HepG2 (cell line): ENCODE results near the gene SEMA4C. TPM values are rescaled to one million over a fixed set of nuclear protein-coding genes. Genes with fewer than 3 reads are reported as not detected.

Experiments
- ASH2L ChIP-seq: fragments of 300-600, 200-600 bp; sonication (generic); IDR thresholded peaks from 2 replicates; pipeline ENCODE4 v1.7.0; 2017; ENCODE audit warnings: low read depth, mild to moderate bottlenecking, moderate library complexity, mixed read lengths, low read length; ENCODE audit not compliant: insufficient read length
- GPN1 ChIP-seq: sonication (generic); formaldehyde crosslinking; IDR thresholded peaks from 2 replicates; pipeline ENCODE4 v1.5.1; 2020; ENCODE audit warnings: missing genetic modification reagents, borderline replicate concordance
- HNF4A ChIP-seq: sonication (generic); formaldehyde crosslinking; IDR thresholded peaks from 2 replicates; pipeline ENCODE4 v1.4.0; 2020; ENCODE audit warnings: missing genetic modification reagents
- KDM2A ChIP-seq: sonication (generic); formaldehyde crosslinking; IDR thresholded peaks from 2 replicates; pipeline ENCODE4 v1.4.0; 2020; ENCODE audit warnings: low read depth, missing genetic modification reagents, borderline replicate concordance
- MEIS2 ChIP-seq: sonication (generic); formaldehyde crosslinking; IDR thresholded peaks from 2 replicates; pipeline ENCODE4 v1.9.0; 2021; ENCODE audit warnings: mild to moderate bottlenecking, missing genetic modification reagents
- MLX ChIP-seq: IDR thresholded peaks from 2 replicates; pipeline ENCODE4 v1.6.1; 2016
- PAF1 ChIP-seq: IDR thresholded peaks from 2 replicates; pipeline ENCODE4 v1.6.1; 2016; ENCODE audit warnings: missing genetic modification reagents, missing compliant biosample characterization
- PATZ1 ChIP-seq: sonication (generic); formaldehyde crosslinking; IDR thresholded peaks from 2 replicates; pipeline ENCODE4 v1.4.0; 2020; ENCODE audit warnings: missing genetic modification reagents
- RAD21 ChIP-seq: fragments of 450-650 bp; formaldehyde crosslinking; IDR thresholded peaks from 2 replicates; pipeline ENCODE4 v1.5.0; 2020; ENCODE audit warnings: mild to moderate bottlenecking
- RERE ChIP-seq: IDR thresholded peaks from 2 replicates; pipeline ENCODE4 v1.6.1; 2016; ENCODE audit warnings: low read depth, missing genetic modification reagents, missing compliant biosample characterization
- RFX1 ChIP-seq: fragments of 450-650 bp; IDR thresholded peaks from 2 replicates; pipeline ENCODE4 v1.6.1; 2017
- SRSF1 ChIP-seq: fragments of 200-400 bp; formaldehyde crosslinking; optimal IDR thresholded peaks from 2 replicates; pipeline ENCODE3; 2017; ENCODE audit warnings: mild to moderate bottlenecking, low read depth, low read length, moderate library complexity
- ZNF276 ChIP-seq: sonication (generic); formaldehyde crosslinking; IDR thresholded peaks from 2 replicates; pipeline ENCODE4 v1.4.0; 2020; ENCODE audit warnings: mild to moderate bottlenecking, low read depth, missing genetic modification reagents
- ZNF567 ChIP-seq: sonication (generic); formaldehyde crosslinking; IDR thresholded peaks from 2 replicates; pipeline ENCODE4 v1.8.1; 2023; ENCODE audit warnings: mild to moderate bottlenecking, missing genetic modification reagents, borderline replicate concordance
- ZNF704 ChIP-seq: sonication (generic); formaldehyde crosslinking; IDR thresholded peaks from 2 replicates; pipeline ENCODE4 v1.8.1; 2023; ENCODE audit warnings: mild to moderate bottlenecking, inconsistent platforms, moderate library complexity, missing genetic modification reagents, borderline replicate concordance
- ZNF724P ChIP-seq: sonication (generic); formaldehyde crosslinking; IDR thresholded peaks from 2 replicates; pipeline ENCODE4 v1.8.0; 2022; ENCODE audit warnings: missing genetic modification reagents, borderline replicate concordance
- ZNF768 ChIP-seq: sonication (generic); formaldehyde crosslinking; IDR thresholded peaks from 2 replicates; pipeline ENCODE4 v1.4.0; 2020; ENCODE audit warnings: missing genetic modification reagents
- ZNF891 ChIP-seq: sonication (generic); formaldehyde crosslinking; IDR thresholded peaks from 2 replicates; pipeline ENCODE4 v1.5.0; 2020; ENCODE audit warnings: mild to moderate bottlenecking, missing genetic modification reagents
- polyA plus RNA-seq, 8 experiments: library from polyadenylated mRNA; depleted of rRNA in 3 of 8; stranded (reverse) in 7 of 8; unstranded in 1 of 8; fragments of >200 nt; fragmentation: Illumina TruSeq in 4 of 8; extraction: Trizol in 4 of 8; gene quantifications; 2 replicates each; pipeline versions ENCODE4 v1.2.1 to v1.2.3, GENCODE V29; 2011 to 2016; ENCODE audit warnings: low read depth in 4 of 8, missing spikeins in 1 of 8, mixed read lengths in 1 of 8; ENCODE audit not compliant: insufficient read depth in 1 of 8
- total RNA-seq, 5 experiments: library from RNA; depleted of rRNA; stranded (reverse); fragments of >200 nt; fragmentation: Illumina TruSeq; extraction: Trizol; gene quantifications; 2 replicates each; pipeline ENCODE4 v1.2.3, GENCODE V29; 2016; ENCODE audit warnings: low read depth in 1 of 5

SEMA4C gene
- total and polyA plus RNA-seq, 2 of the 13 experiments (the other 11 are each of a cell fraction or from before 2014, with no cell fraction given), result 25.9 to 46.6 TPM

- TF ChIP-seq ZNF768 (CRISPR knock-in tag), result peak; percentile 58
- peak; percentile 89 for TF ChIP-seq KDM2A (CRISPR knock-in tag)
- peak; percentile 99 for TF ChIP-seq PATZ1
- TF ChIP-seq ZNF724P, result no peak; the same call in 1 of the 2 replicates
- no peak; the same call in 1 of the 2 replicates for TF ChIP-seq ZNF704 (CRISPR knock-in tag)
- peak; percentile 82; the same call in 1 of the 2 replicates for TF ChIP-seq PAF1 (CRISPR knock-in tag)
- peak; percentile 89 for TF ChIP-seq ASH2L
- TF ChIP-seq HNF4A (CRISPR knock-in tag), result peak; percentile 100
- TF ChIP-seq RFX1, result no peak
- TF ChIP-seq ZNF276 (CRISPR knock-in tag), result peak; percentile 95
- TF ChIP-seq ZNF891, result peak; percentile 79; the same call in 1 of the 2 replicates
- peak; percentile 94 for TF ChIP-seq MLX (CRISPR knock-in tag)
- peak; percentile 52 for TF ChIP-seq RAD21 (CRISPR knock-in tag)
- peak; percentile 79 for TF ChIP-seq RERE (CRISPR knock-in tag)
- TF ChIP-seq MEIS2, result peak; percentile 97
- TF ChIP-seq ZNF567 (CRISPR knock-in tag), result peak; percentile 97
- no peak for TF ChIP-seq GPN1
- no peak for TF ChIP-seq SRSF1
These were observed 50.6 kb downstream of the SEMA4C start (continued) for GRCh38 chr2:96819128-96819875.
